ENCODE results near the gene MPZL2. TPM values are rescaled to one million over a fixed set of nuclear protein-coding genes. Genes with fewer than 3 reads are reported as not detected.

MPZL2 gene
- total RNA-seq, 1 experiment from 2014 or later = 0.79 TPM

GRCh38 chr11:118286545-118286944, 22.4 kb upstream of the MPZL2 start:
- DNase-seq (ENCODE audit: extremely low read depth, low read depth) = no peak

- no peak for DNase-seq (ENCODE audit: extremely low read depth, low read depth)
These were observed 19.8 kb upstream of the MPZL2 start for GRCh38 chr11:118283756-118284350.

GRCh38 chr11:118283037-118283636, 19.0 kb upstream of the MPZL2 start:
- no peak for DNase-seq (ENCODE audit: extremely low read depth, low read depth)

GRCh38 chr11:118282606-118283005, 18.5 kb upstream of the MPZL2 start:
- DNase-seq (ENCODE audit: extremely low read depth, low read depth) = no peak

GRCh38 chr11:118281284-118281683, 17.2 kb upstream of the MPZL2 start:
- no peak for DNase-seq (ENCODE audit: extremely low read depth, low read depth)

GRCh38 chr11:118277312-118277711, 13.2 kb upstream of the MPZL2 start:
- DNase-seq (ENCODE audit: extremely low read depth, low read depth) = no peak

- no peak for DNase-seq (ENCODE audit: extremely low read depth, low read depth)
These were observed 12.3 kb upstream of the MPZL2 start for GRCh38 chr11:118276422-118276821.

- DNase-seq (ENCODE audit: extremely low read depth, low read depth) = no peak
These were observed 11.1 kb upstream of the MPZL2 start for GRCh38 chr11:118275176-118275575.

GRCh38 chr11:118274186-118274585, 10.1 kb upstream of the MPZL2 start:
- DNase-seq (ENCODE audit: extremely low read depth, low read depth) = no peak

GRCh38 chr11:118272001-118272400, 7.9 kb upstream of the MPZL2 start:
- no peak for DNase-seq (ENCODE audit: extremely low read depth, low read depth)

GRCh38 chr11:118267486-118267885, 3.4 kb upstream of the MPZL2 start:
- DNase-seq (ENCODE audit: extremely low read depth, low read depth) = no peak

- DNase-seq (ENCODE audit: extremely low read depth, low read depth) = no peak
These were observed 1.9 kb upstream of the MPZL2 start for GRCh38 chr11:118265954-118266353.

- no peak for DNase-seq (ENCODE audit: extremely low read depth, low read depth)
These were observed 720 bp upstream of the MPZL2 start for GRCh38 chr11:118264569-118265465.

GRCh38 chr11:118263112-118263511, 985 bp downstream of the MPZL2 start:
- no peak for DNase-seq (ENCODE audit: extremely low read depth, low read depth)

- no peak for DNase-seq (ENCODE audit: extremely low read depth, low read depth)
These were observed 3.7 kb downstream of the MPZL2 start for GRCh38 chr11:118260353-118260752.

- no peak for DNase-seq (ENCODE audit: extremely low read depth, low read depth)
These were observed 5.0 kb downstream of the MPZL2 start for GRCh38 chr11:118259138-118259537.

GRCh38 chr11:118258410-118258809, 5.7 kb downstream of the MPZL2 start:
- DNase-seq (ENCODE audit: extremely low read depth, low read depth) = no peak

- DNase-seq (ENCODE audit: extremely low read depth, low read depth) = no peak
These were observed 11.4 kb downstream of the MPZL2 start for GRCh38 chr11:118252688-118253087.

GRCh38 chr11:118251858-118252652, 12.0 kb downstream of the MPZL2 start, which contains the start of gene MPZL3:
TSS of gene MPZL3 (minus strand) at chr11:118252365. CDS start at chr11:118252294, 71 bp downstream.
- DNase-seq (ENCODE audit: extremely low read depth, low read depth) = peak; percentile 68

GRCh38 chr11:118247041-118247440, 17.1 kb downstream of the MPZL2 start:
- no peak for DNase-seq (ENCODE audit: extremely low read depth, low read depth)
